ENCODE measurements around the gene SRM. TPM values are rescaled to one million over a fixed set of nuclear protein-coding genes. Genes with fewer than 3 reads are reported as not detected.
A peak's percentile ranks its signal among the peaks of the same experiment; 100 is the strongest.

The SRM gene
- total and polyA plus RNA-seq, 2 of the 13 experiments (the other 11 are each of a cell fraction or from before 2014, with no cell fraction given): 27.9 to 31.8 TPM

GRCh38 chr1:11012260-11013159 lies 47.3 kb downstream of the SRM start, which contains the start of gene TARDBP (continued):
- TF ChIP-seq SOX13 (IDR thresholded peaks at IDR 0.05) (no peak), SOX13 (CRISPR knock-in tag; conservative IDR thresholded peaks at IDR 0.05 in 1 of 2, IDR thresholded peaks at IDR 0.05 in 1 of 2) (peak in 1 of 2 experiments; percentile 4; a peak in 1 of 4 replicates), ZNF234 (CRISPR knock-in tag; conservative IDR thresholded peaks at IDR 0.05) (peak; percentile 72; the same call in 1 of the 2 replicates), ZNF382 (CRISPR knock-in tag; IDR thresholded peaks at IDR 0.05; ENCODE audit: borderline replicate concordance) (no peak; the same call in 1 of the 2 replicates), FOXP4 (CRISPR knock-in tag; IDR thresholded peaks at IDR 0.05) (peak; percentile 14; the same call in 1 of the 2 replicates), GFI1 (CRISPR knock-in tag; IDR thresholded peaks at IDR 0.05; ENCODE audit: borderline replicate concordance) (peak; percentile 80), PAWR (CRISPR knock-in tag; IDR thresholded peaks at IDR 0.05; ENCODE audit: borderline replicate concordance) (no peak), PTBP1 (IDR thresholded peaks at IDR 0.05; ENCODE audit: low read depth, low read length, poor library complexity, severe bottlenecking) (no peak), ZNF792 (CRISPR knock-in tag; IDR thresholded peaks at IDR 0.05) (0 out of 2 replicates have a peak, but pooled peaks have one; percentile 25), TBX2 (CRISPR knock-in tag; IDR thresholded peaks at IDR 0.05; ENCODE audit: borderline replicate concordance) (peak; percentile 67; the same call in 1 of the 2 replicates), ELF1 (CRISPR knock-in tag; IDR thresholded peaks at IDR 0.05) (peak; percentile 30; the same call in 1 of the 2 replicates), IKZF4 (CRISPR knock-in tag; IDR thresholded peaks at IDR 0.05; ENCODE audit: borderline replicate concordance, low read depth, not compliant biosample characterization) (peak; percentile 72), HHEX (CRISPR knock-in tag; IDR thresholded peaks at IDR 0.05) (0 out of 2 replicates have a peak, but pooled peaks have one; percentile 7), ZNF607 (CRISPR knock-in tag; IDR thresholded peaks at IDR 0.05; ENCODE audit: borderline replicate concordance) (peak; percentile 72; the same call in 1 of the 2 replicates), ZNF790 (CRISPR knock-in tag; IDR thresholded peaks at IDR 0.05; ENCODE audit: borderline replicate concordance) (peak; percentile 73; the same call in 1 of the 2 replicates), CREBL2 (CRISPR knock-in tag; IDR thresholded peaks at IDR 0.05; ENCODE audit: borderline replicate concordance) (0 out of 2 replicates have a peak, but pooled peaks have one; percentile 71), RBFOX2 (IDR thresholded peaks at IDR 0.05; ENCODE audit: low read depth, low read length) (peak; percentile 99), ZNF331 (CRISPR knock-in tag; IDR thresholded peaks at IDR 0.05) (peak; percentile 46), ZNF589 (CRISPR knock-in tag; conservative IDR thresholded peaks at IDR 0.05) (no peak)
- TF ChIP-seq, protein P1, sequence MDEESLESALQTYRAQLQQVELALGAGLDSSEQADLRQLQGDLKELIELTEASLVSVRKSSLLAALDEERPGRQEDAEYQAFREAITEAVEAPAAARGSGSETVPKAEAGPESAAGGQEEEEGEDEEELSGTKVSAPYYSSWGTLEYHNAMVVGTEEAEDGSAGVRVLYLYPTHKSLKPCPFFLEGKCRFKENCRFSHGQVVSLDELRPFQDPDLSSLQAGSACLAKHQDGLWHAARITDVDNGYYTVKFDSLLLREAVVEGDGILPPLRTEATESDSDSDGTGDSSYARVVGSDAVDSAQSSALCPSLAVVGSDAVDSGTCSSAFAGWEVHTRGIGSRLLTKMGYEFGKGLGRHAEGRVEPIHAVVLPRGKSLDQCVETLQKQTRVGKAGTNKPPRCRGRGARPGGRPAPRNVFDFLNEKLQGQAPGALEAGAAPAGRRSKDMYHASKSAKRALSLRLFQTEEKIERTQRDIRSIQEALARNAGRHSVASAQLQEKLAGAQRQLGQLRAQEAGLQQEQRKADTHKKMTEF (CRISPR knock-in tag; IDR thresholded peaks at IDR 0.05): peak; percentile 93
- TF ChIP-seq, protein P2, sequence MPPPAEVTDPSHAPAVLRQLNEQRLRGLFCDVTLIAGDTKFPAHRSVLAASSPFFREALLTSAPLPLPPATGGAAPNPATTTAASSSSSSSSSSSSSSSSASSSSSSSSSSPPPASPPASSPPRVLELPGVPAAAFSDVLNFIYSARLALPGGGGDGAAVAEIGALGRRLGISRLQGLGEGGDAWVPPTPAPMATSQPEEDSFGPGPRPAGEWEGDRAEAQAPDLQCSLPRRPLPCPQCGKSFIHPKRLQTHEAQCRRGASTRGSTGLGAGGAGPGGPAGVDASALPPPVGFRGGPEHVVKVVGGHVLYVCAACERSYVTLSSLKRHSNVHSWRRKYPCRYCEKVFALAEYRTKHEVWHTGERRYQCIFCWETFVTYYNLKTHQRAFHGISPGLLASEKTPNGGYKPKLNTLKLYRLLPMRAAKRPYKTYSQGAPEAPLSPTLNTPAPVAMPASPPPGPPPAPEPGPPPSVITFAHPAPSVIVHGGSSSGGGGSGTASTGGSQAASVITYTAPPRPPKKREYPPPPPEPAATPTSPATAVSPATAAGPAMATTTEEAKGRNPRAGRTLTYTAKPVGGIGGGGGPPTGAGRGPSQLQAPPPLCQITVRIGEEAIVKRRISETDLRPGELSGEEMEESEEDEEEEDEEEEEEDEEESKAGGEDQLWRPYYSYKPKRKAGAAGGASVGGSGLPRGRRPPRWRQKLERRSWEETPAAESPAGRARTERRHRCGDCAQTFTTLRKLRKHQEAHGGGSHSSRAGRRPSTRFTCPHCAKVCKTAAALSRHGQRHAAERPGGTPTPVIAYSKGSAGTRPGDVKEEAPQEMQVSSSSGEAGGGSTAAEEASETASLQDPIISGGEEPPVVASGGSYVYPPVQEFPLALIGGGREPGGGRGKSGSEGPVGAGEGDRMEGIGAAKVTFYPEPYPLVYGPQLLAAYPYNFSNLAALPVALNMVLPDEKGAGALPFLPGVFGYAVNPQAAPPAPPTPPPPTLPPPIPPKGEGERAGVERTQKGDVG (CRISPR knock-in tag; IDR thresholded peaks at IDR 0.05; ENCODE audit: borderline replicate concordance): peak; percentile 88
